HCEC 1CT (cell line): ENCODE data around the gene MVD.

Experiments used
- DNase-seq: peaks from one replicate; pipeline ENCODE4 v3.0.0-alpha.2; 2017

The MVD gene

GRCh38 chr16:88653596-88654362, 9.1 kb downstream of the MVD start:
- no peak for DNase-seq

GRCh38 chr16:88653101-88653500, 9.8 kb downstream of the MVD start:
- DNase-seq = no peak

- DNase-seq = no peak
Observed at GRCh38 chr16:88652762-88653063, 10.2 kb downstream of the MVD start.

- DNase-seq = no peak
Observed at GRCh38 chr16:88651989-88652761, 10.7 kb downstream of the MVD start.

GRCh38 chr16:88651276-88651988, 11.5 kb downstream of the MVD start:
- no peak for DNase-seq

GRCh38 chr16:88650749-88651275, 12.1 kb downstream of the MVD start, which contains the start of gene CYBA:
Gene CYBA (minus strand): TSS chr16:88651053. CDS start chr16:88651013, 40 bp downstream.
- no peak for DNase-seq

GRCh38 chr16:88649924-88650748, 12.8 kb downstream of the MVD start:
- DNase-seq = no peak

- DNase-seq = no peak
Observed at GRCh38 chr16:88649195-88649923, 13.5 kb downstream of the MVD start.

GRCh38 chr16:88647178-88648070, 15.5 kb downstream of the MVD start:
- DNase-seq = no peak

GRCh38 chr16:88646345-88647034, 16.4 kb downstream of the MVD start:
- DNase-seq = no peak

GRCh38 chr16:88645941-88646340, 16.9 kb downstream of the MVD start:
- DNase-seq = no peak

GRCh38 chr16:88645455-88645854, 17.4 kb downstream of the MVD start:
- DNase-seq = no peak

GRCh38 chr16:88643644-88643932, 19.3 kb downstream of the MVD start:
- DNase-seq = no peak

- DNase-seq = no peak
Observed at GRCh38 chr16:88642881-88643643, 19.8 kb downstream of the MVD start.

- no peak for DNase-seq
Observed at GRCh38 chr16:88640498-88641247, 22.2 kb downstream of the MVD start.

- no peak for DNase-seq
Observed at GRCh38 chr16:88640039-88640495, 22.8 kb downstream of the MVD start.

GRCh38 chr16:88639231-88640038, 23.5 kb downstream of the MVD start:
- DNase-seq = no peak
